HepG2 (cell line): ENCODE results near the gene LGALS1. TPM values are rescaled to one million over a fixed set of nuclear protein-coding genes. Genes with fewer than 3 reads are reported as not detected.

Experiments
- ATF7 ChIP-seq, 2 experiments: fragments of 450-650 bp in 1 of 2; sonication (generic) in 1 of 2; formaldehyde crosslinking in 1 of 2; IDR thresholded peaks; 2 replicates each; pipeline versions ENCODE4 v1.4.0 to v1.6.1; 2016 to 2020; ENCODE audit warnings: antibody characterized with exemption in 1 of 2, mild to moderate bottlenecking in 1 of 2, missing genetic modification reagents in 1 of 2
- GATAD1 ChIP-seq: IDR thresholded peaks from 2 replicates; pipeline ENCODE4 v1.6.1; 2016; ENCODE audit warnings: missing genetic modification reagents, missing compliant biosample characterization
- PAWR ChIP-seq: sonication (generic); formaldehyde crosslinking; IDR thresholded peaks from 2 replicates; pipeline ENCODE4 v1.4.0; 2020; ENCODE audit warnings: missing genetic modification reagents, mild to moderate bottlenecking, borderline replicate concordance
- SAP130 ChIP-seq: IDR thresholded peaks from 2 replicates; pipeline ENCODE4 v1.6.1; 2016; ENCODE audit warnings: low read depth
- SRY ChIP-seq: sonication (generic); formaldehyde crosslinking; IDR thresholded peaks from 2 replicates; pipeline ENCODE4 v1.8.0; 2022; ENCODE audit warnings: mild to moderate bottlenecking, missing genetic modification reagents
- TBP ChIP-seq: sonication (generic); formaldehyde crosslinking; IDR thresholded peaks from 2 replicates; pipeline ENCODE4 v1.5.0; 2020; ENCODE audit warnings: missing genetic modification reagents
- ZNF496 ChIP-seq: sonication (generic); formaldehyde crosslinking; IDR thresholded peaks from 2 replicates; pipeline ENCODE4 v1.8.1; 2023; ENCODE audit warnings: mild to moderate bottlenecking, moderate library complexity, missing genetic modification reagents; ENCODE audit not compliant: insufficient replicate concordance
- ZNF570 ChIP-seq: sonication (generic); formaldehyde crosslinking; IDR thresholded peaks from 2 replicates; pipeline ENCODE4 v1.4.0; 2020; ENCODE audit warnings: mild to moderate bottlenecking, missing genetic modification reagents, borderline replicate concordance
- ZNF713 ChIP-seq: sonication (generic); formaldehyde crosslinking; IDR thresholded peaks from 2 replicates; pipeline ENCODE4 v1.4.0; 2020; ENCODE audit warnings: mild to moderate bottlenecking, missing genetic modification reagents
- polyA plus RNA-seq, 8 experiments: library from polyadenylated mRNA; depleted of rRNA in 3 of 8; stranded (reverse) in 7 of 8; unstranded in 1 of 8; fragments of >200 nt; fragmentation: Illumina TruSeq in 4 of 8; extraction: Trizol in 4 of 8; gene quantifications; 2 replicates each; pipeline versions ENCODE4 v1.2.1 to v1.2.3, GENCODE V29; 2011 to 2016; ENCODE audit warnings: low read depth in 4 of 8, missing spikeins in 1 of 8, mixed read lengths in 1 of 8; ENCODE audit not compliant: insufficient read depth in 1 of 8
- total RNA-seq, 5 experiments: library from RNA; depleted of rRNA; stranded (reverse); fragments of >200 nt; fragmentation: Illumina TruSeq; extraction: Trizol; gene quantifications; 2 replicates each; pipeline ENCODE4 v1.2.3, GENCODE V29; 2016; ENCODE audit warnings: low read depth in 1 of 5
- TF ChIP-seq, protein P1 (sequence below): sonication (generic); formaldehyde crosslinking; IDR thresholded peaks from 2 replicates; pipeline ENCODE4 v1.5.1; 2020; ENCODE audit warnings: mild to moderate bottlenecking, missing genetic modification reagents, borderline replicate concordance
- TF ChIP-seq, protein P2 (sequence below), 2 experiments: sonication (generic) in 1 of 2; formaldehyde crosslinking in 1 of 2; IDR thresholded peaks; 2 replicates each; pipeline versions ENCODE4 v1.6.1 to v1.9.0; 2014 to 2022; ENCODE audit warnings: antibody characterized with exemption in 1 of 2, borderline replicate concordance in 1 of 2, inconsistent platforms in 1 of 2, low read depth in 1 of 2, missing genetic modification reagents in 1 of 2
- TF ChIP-seq, protein P3 (sequence below): sonication (generic); formaldehyde crosslinking; IDR thresholded peaks from 2 replicates; pipeline ENCODE4 v1.4.0; 2020; ENCODE audit warnings: mild to moderate bottlenecking, missing genetic modification reagents
- TF ChIP-seq, protein P4 (sequence below): sonication (generic); formaldehyde crosslinking; IDR thresholded peaks from 2 replicates; pipeline ENCODE4 v1.4.0; 2020; ENCODE audit warnings: mild to moderate bottlenecking, missing genetic modification reagents

Gene LGALS1
- total and polyA plus RNA-seq, 2 of the 13 experiments (the other 11 are each of a cell fraction or from before 2014, with no cell fraction given) = 103 to 858 TPM

DNA sequence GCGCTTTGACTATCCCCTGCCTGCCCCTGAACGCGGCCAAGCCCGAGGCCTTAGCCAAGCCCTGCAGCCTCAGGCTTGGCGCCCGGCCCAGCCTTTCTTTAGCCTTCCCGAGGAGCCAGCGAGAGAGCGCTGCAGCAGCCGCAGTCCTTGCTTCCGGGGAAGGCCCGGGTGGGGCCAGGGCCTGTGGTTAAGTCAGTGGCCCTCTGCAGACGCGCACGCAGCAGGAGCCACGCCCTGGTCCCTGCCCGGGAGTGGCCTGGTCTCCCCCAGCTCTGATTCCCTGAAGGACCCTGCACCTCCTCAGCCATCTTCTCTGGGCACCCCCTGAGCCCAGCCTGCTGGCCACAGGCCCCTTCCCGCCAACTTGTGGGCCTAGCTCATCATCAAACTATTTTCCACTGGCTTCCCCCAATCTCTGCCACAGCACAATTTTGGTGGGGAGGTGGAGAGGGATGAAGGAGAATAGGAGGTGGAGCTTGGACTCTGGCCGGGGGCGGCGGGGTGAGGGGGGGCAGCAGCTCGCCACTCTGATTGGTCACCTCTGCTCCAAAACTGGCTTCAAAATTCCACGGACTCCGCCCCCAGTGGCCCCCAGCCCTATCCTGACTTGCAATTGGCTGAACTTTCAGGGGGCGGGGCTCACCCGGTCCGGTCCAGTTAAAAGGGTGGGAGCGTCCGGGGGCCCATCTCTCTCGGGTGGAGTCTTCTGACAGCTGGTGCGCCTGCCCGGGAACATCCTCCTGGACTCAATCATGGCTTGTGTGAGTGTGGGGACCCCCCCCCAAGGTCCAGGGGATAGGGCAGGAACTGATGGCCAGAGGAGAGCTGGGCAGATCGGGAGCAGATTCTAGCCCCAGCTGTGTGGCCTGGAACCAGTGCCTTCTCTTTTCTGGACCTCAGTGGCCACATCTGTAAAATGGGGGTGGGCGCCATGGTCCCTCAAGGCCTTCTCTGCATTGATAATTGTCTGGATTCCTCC lies at the start of gene LGALS1 (continued):
- TF ChIP-seq TBP (CRISPR knock-in tag) (no peak), ATF7 (IDR thresholded peaks at IDR 0.05) (no peak), ATF7 (CRISPR knock-in tag; IDR thresholded peaks at IDR 0.05) (peak; percentile 51; the same call in 1 of the 2 replicates), SAP130 (CRISPR knock-in tag) (peak; percentile 47), GATAD1 (0 out of 2 replicates have a peak, but pooled peaks have one; percentile 9), SRY (CRISPR knock-in tag) (no peak), ZNF713 (CRISPR knock-in tag) (no peak), ZNF496 (CRISPR knock-in tag) (no peak), PAWR (CRISPR knock-in tag) (no peak), ZNF570 (CRISPR knock-in tag) (no peak)
- TF ChIP-seq, protein P1, sequence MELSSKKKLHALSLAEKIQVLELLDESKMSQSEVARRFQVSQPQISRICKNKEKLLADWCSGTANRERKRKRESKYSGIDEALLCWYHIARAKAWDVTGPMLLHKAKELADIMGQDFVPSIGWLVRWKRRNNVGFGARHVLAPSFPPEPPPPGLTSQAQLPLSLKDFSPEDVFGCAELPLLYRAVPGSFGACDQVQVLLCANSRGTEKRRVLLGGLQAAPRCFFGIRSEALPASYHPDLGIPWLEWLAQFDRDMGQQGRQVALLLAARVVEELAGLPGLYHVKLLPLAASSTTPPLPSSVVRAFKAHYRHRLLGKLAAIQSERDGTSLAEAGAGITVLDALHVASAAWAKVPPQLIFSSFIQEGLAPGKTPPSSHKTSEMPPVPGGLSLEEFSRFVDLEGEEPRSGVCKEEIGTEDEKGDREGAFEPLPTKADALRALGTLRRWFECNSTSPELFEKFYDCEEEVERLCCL (CRISPR knock-in tag) = no peak
- TF ChIP-seq, protein P2, sequence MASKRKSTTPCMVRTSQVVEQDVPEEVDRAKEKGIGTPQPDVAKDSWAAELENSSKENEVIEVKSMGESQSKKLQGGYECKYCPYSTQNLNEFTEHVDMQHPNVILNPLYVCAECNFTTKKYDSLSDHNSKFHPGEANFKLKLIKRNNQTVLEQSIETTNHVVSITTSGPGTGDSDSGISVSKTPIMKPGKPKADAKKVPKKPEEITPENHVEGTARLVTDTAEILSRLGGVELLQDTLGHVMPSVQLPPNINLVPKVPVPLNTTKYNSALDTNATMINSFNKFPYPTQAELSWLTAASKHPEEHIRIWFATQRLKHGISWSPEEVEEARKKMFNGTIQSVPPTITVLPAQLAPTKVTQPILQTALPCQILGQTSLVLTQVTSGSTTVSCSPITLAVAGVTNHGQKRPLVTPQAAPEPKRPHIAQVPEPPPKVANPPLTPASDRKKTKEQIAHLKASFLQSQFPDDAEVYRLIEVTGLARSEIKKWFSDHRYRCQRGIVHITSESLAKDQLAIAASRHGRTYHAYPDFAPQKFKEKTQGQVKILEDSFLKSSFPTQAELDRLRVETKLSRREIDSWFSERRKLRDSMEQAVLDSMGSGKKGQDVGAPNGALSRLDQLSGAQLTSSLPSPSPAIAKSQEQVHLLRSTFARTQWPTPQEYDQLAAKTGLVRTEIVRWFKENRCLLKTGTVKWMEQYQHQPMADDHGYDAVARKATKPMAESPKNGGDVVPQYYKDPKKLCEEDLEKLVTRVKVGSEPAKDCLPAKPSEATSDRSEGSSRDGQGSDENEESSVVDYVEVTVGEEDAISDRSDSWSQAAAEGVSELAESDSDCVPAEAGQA (IDR thresholded peaks at IDR 0.05; ENCODE audit: low read depth) = 0 out of 2 replicates have a peak, but pooled peaks have one; percentile 3
- TF ChIP-seq, protein P2 (CRISPR knock-in tag; IDR thresholded peaks at IDR 0.05; ENCODE audit: borderline replicate concordance) = no peak
- TF ChIP-seq, protein P3, sequence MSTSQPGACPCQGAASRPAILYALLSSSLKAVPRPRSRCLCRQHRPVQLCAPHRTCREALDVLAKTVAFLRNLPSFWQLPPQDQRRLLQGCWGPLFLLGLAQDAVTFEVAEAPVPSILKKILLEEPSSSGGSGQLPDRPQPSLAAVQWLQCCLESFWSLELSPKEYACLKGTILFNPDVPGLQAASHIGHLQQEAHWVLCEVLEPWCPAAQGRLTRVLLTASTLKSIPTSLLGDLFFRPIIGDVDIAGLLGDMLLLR (CRISPR knock-in tag) = no peak
- TF ChIP-seq, protein P4, sequence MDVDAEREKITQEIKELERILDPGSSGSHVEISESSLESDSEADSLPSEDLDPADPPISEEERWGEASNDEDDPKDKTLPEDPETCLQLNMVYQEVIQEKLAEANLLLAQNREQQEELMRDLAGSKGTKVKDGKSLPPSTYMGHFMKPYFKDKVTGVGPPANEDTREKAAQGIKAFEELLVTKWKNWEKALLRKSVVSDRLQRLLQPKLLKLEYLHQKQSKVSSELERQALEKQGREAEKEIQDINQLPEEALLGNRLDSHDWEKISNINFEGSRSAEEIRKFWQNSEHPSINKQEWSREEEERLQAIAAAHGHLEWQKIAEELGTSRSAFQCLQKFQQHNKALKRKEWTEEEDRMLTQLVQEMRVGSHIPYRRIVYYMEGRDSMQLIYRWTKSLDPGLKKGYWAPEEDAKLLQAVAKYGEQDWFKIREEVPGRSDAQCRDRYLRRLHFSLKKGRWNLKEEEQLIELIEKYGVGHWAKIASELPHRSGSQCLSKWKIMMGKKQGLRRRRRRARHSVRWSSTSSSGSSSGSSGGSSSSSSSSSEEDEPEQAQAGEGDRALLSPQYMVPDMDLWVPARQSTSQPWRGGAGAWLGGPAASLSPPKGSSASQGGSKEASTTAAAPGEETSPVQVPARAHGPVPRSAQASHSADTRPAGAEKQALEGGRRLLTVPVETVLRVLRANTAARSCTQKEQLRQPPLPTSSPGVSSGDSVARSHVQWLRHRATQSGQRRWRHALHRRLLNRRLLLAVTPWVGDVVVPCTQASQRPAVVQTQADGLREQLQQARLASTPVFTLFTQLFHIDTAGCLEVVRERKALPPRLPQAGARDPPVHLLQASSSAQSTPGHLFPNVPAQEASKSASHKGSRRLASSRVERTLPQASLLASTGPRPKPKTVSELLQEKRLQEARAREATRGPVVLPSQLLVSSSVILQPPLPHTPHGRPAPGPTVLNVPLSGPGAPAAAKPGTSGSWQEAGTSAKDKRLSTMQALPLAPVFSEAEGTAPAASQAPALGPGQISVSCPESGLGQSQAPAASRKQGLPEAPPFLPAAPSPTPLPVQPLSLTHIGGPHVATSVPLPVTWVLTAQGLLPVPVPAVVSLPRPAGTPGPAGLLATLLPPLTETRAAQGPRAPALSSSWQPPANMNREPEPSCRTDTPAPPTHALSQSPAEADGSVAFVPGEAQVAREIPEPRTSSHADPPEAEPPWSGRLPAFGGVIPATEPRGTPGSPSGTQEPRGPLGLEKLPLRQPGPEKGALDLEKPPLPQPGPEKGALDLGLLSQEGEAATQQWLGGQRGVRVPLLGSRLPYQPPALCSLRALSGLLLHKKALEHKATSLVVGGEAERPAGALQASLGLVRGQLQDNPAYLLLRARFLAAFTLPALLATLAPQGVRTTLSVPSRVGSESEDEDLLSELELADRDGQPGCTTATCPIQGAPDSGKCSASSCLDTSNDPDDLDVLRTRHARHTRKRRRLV (CRISPR knock-in tag) = no peak
